Neural progenitor cell (in vitro differentiated cells): ENCODE measurements around the gene PLA2G4F. TPM values are rescaled to one million over a fixed set of nuclear protein-coding genes. Genes with fewer than 3 reads are reported as not detected.
"Not testable (repeated sequence)": the region's sequence is repeated elsewhere in the genome, so short reads cannot be mapped to it uniquely, and the experiment has no call there.

Source experiments
- DNase-seq: peaks from one replicate; pipeline ENCODE4 v3.0.0-alpha.2; 2016; ENCODE audit warnings: low spot score
- H2AFZ ChIP-seq: fragments of 200-600 bp; sonication (generic); replicated peaks from 2 replicates; pipeline ENCODE4 v1.6.1; 2016; ENCODE audit warnings: antibody characterized with exemption
- H3F3A ChIP-seq: fragments of 200-600 bp; sonication (generic); 2 replicates; pipeline ENCODE4 v1.6.1; 2016; ENCODE audit warnings: antibody characterized with exemption, low read depth
- H3K27ac ChIP-seq: fragments of 200-600 bp; sonication (generic); 2 replicates; pipeline ENCODE4 v1.5.1; 2016; ENCODE audit warnings: mild to moderate bottlenecking
- H3K27me3 ChIP-seq: fragments of 200-600 bp; sonication (generic); 2 replicates; pipeline ENCODE4 v1.6.1; 2016; ENCODE audit warnings: mild to moderate bottlenecking, moderate library complexity
- H3K36me3 ChIP-seq: fragments of 200-600 bp; sonication (generic); 2 replicates; pipeline ENCODE4 v1.5.1; 2016
- H3K4me1 ChIP-seq: fragments of 200-600 bp; sonication (generic); 2 replicates; pipeline ENCODE4 v1.6.1; 2016; ENCODE audit warnings: mixed run types
- H3K4me2 ChIP-seq: fragments of 200-600 bp; sonication (generic); 2 replicates; pipeline ENCODE4 v1.6.1; 2016
- H3K4me3 ChIP-seq: fragments of 200-600 bp; sonication (generic); 2 replicates; pipeline ENCODE4 v1.5.1; 2016
- H3K79me2 ChIP-seq: fragments of 200-600 bp; sonication (generic); 2 replicates; pipeline ENCODE4 v1.6.1; 2016; ENCODE audit warnings: low read depth
- H3K9ac ChIP-seq: fragments of 200-600 bp; sonication (generic); 2 replicates; pipeline ENCODE4 v1.6.1; 2016
- H3K9me3 ChIP-seq: fragments of 200-600 bp; sonication (generic); 2 replicates; pipeline ENCODE4 v1.5.1; 2016; ENCODE audit warnings: low read depth
- H4K20me1 ChIP-seq: fragments of 200-600 bp; sonication (generic); 2 replicates; pipeline ENCODE4 v1.6.1; 2016; ENCODE audit warnings: low read depth
- H3K27ac Mint-ChIP-seq: 3 replicates; pipeline ENCODE4 v1.8.0; 2021; ENCODE audit warnings: mixed read lengths
- H3K27me3 Mint-ChIP-seq: 2 replicates; pipeline ENCODE4 v1.8.0; 2022; ENCODE audit warnings: low read depth, mild to moderate bottlenecking, inconsistent platforms, moderate library complexity, mixed read lengths; ENCODE audit not compliant: insufficient read depth
- H3K36me3 Mint-ChIP-seq: 3 replicates; pipeline ENCODE4 v1.8.0; 2021; ENCODE audit warnings: mixed read lengths
- H3K4me1 Mint-ChIP-seq: 3 replicates; pipeline ENCODE4 v1.8.0; 2021; ENCODE audit warnings: mixed read lengths
- H3K4me3 Mint-ChIP-seq: 3 replicates; pipeline ENCODE4 v1.8.0; 2021; ENCODE audit warnings: mild to moderate bottlenecking, moderate library complexity, mixed read lengths
- H3K9me3 Mint-ChIP-seq: 3 replicates; pipeline ENCODE4 v1.8.0; 2020; ENCODE audit warnings: mixed read lengths
- EZH2 ChIP-seq: fragments of 200-600 bp; sonication (generic); IDR thresholded peaks from 2 replicates; pipeline ENCODE4 v1.6.1; 2017; ENCODE audit warnings: antibody characterized with exemption, mild to moderate bottlenecking, moderate library complexity
- EZH2phosphoT487 ChIP-seq: fragments of 200-600 bp; sonication (generic); IDR thresholded peaks from 2 replicates; pipeline ENCODE4 v1.6.1; 2017; ENCODE audit warnings: antibody characterized with exemption
- total RNA-seq: library from RNA; depleted of rRNA; stranded (reverse); fragments of >200 nt; gene quantifications from 2 replicates; pipeline ENCODE4 v1.2.3, GENCODE V29; 2015; ENCODE audit warnings: low replicate concordance
- TF ChIP-seq, protein P1 (sequence below): fragments of 200-600 bp; sonication (generic); IDR thresholded peaks from 2 replicates; pipeline ENCODE4 v1.5.1; 2017; ENCODE audit warnings: antibody characterized with exemption, mild to moderate bottlenecking

Gene PLA2G4F
- total RNA-seq, 1 donor from 2014 or later, result not detected

DNA sequence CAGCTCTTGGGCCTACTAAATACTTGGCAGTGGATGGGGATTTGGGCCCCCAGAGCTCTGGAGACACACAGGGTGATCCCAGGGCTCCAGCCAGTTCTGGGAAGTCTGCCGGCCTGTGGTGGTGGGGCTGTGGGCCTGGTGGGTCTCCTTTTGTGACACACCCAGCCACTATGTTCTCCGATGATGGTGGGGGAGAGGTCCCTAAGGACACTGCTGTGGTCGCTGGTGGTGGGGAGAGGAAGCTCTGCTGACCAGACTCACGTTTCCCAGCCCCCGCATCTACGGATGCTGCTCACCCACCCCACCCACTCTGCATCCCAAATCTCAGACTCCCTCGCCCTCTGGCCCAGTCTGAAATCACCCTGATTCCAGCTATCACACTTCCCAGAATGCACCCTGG is 62.5 kb downstream of the PLA2G4F start:
- H3K36me3 Mint-ChIP-seq, result no peaks in the 10 kb centered on the region
- no peak overlapping the region for H3K27ac ChIP-seq

DNA sequence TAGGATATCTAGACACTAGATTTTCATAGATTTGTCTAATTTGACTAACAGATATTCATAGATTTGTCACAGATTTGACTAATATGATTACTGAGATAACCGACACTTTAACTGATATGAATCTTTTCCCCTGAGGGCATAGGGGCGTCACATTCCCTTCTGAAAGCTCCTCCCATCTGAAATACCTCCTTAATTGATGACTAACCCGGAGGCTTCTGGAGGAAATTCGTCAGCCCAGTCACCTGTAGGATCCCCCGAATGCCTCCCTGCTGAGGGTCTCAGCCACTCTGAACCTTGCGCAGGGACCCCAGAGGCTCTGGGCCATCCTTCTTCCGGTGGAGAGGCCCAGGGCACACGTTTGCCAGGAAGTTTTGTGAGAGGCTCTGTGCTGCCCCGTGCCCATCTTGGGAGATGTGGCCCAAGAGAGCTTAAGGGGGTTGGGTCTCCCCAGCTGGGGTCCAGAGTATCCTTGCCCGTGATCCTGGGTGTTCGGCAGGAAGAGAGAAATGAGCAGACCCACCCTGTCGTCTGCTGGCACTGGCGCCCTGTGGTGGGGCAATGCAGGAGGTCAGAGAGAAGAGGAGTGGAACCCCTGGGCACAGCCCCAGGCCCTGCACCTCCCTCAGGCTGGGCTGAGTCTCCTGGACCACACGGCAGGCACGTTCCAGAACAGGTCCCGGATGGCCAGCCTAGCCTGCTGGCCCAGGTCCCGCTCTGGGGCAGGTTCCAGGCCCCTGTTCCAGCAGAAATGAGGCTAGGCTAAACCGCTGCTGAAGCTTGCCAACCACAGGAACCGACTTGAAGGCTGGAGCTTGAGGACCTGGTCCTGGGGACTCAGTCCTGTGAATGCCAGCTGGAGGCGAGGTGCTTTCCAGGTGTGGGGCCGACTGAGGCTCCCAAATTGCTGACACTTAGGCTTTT is 63.8 kb downstream of the PLA2G4F start:
- Mint-ChIP-seq H3K36me3 (no peaks in the 10 kb centered on the region), H3K9me3 (no peaks in the 10 kb centered on the region)

More for the DNA sequence above, 62.5 kb downstream of the PLA2G4F start:
- Histone ChIP-seq H3K4me1 (peaks cover 8% of the 10 kb centered on the region), H3K27me3 (no peaks in the 10 kb centered on the region), H2AFZ (no peak overlapping the region), H4K20me1 (no peaks in the 10 kb centered on the region), H3K9me3 (no peaks in the 10 kb centered on the region), H3K4me3 (no peak overlapping the region), H3K9ac (no peak overlapping the region), H3F3A (no peaks in the 10 kb centered on the region), H3K4me2 (no peak overlapping the region), H3K79me2 (no peaks in the 10 kb centered on the region), H3K36me3 (no peaks in the 10 kb centered on the region)
- Mint-ChIP-seq H3K27me3 (peaks cover 7% of the 10 kb centered on the region), H3K4me1 (peaks cover 30% of the 10 kb centered on the region), H3K27ac (no peak overlapping the region), H3K9me3 (no peaks in the 10 kb centered on the region), H3K4me3 (no peak overlapping the region)
- TF ChIP-seq, protein P1, sequence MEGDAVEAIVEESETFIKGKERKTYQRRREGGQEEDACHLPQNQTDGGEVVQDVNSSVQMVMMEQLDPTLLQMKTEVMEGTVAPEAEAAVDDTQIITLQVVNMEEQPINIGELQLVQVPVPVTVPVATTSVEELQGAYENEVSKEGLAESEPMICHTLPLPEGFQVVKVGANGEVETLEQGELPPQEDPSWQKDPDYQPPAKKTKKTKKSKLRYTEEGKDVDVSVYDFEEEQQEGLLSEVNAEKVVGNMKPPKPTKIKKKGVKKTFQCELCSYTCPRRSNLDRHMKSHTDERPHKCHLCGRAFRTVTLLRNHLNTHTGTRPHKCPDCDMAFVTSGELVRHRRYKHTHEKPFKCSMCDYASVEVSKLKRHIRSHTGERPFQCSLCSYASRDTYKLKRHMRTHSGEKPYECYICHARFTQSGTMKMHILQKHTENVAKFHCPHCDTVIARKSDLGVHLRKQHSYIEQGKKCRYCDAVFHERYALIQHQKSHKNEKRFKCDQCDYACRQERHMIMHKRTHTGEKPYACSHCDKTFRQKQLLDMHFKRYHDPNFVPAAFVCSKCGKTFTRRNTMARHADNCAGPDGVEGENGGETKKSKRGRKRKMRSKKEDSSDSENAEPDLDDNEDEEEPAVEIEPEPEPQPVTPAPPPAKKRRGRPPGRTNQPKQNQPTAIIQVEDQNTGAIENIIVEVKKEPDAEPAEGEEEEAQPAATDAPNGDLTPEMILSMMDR, result no peak
- TF ChIP-seq EZH2phosphoT487 (no peak), EZH2 (no peak)
- no peak for DNase-seq

DNA sequence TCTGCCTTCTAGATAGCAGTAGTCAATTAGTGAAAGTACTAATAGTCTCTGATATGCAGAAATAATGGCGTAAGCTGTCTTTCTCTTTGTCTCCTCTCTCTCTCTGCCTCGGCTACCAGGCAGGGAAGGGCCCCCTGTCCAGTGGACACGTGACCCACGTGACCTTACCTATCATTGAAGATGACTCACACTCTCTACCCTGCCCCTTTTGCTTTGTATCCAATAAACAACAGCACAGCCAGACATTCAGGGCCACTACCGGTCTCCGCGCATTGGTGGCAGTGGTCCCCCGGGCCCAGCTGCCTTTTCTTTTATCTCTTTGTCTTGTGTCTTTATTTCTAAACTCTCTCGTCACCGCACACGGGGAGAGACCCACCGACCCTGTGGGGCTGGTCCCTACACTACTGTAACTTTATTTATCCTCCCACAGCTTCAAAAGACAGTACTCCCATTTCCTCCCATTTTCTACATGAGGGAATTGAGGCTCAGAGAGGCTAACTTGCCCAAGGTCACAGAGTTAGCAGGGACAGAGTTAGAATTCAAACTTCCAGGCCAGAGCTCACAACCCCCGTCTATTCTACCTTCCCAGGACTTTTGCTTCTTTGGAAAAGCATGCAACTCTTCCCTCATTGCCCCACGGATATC is 64.6 kb downstream of the PLA2G4F start:
- not testable (repeated sequence) for H3K4me3 ChIP-seq, H3K9me3 ChIP-seq, H2AFZ ChIP-seq, H3K36me3 ChIP-seq, H3K9ac ChIP-seq, H3K4me1 ChIP-seq, H3K27me3 Mint-ChIP-seq, H3K9me3 Mint-ChIP-seq, H3K36me3 Mint-ChIP-seq, H3K4me2 ChIP-seq, H3F3A ChIP-seq, H3K79me2 ChIP-seq, H3K27me3 ChIP-seq, H4K20me1 ChIP-seq, H3K27ac ChIP-seq
- peak overlapping the region; percentile 58 for H3K27ac Mint-ChIP-seq
- H3K4me1 Mint-ChIP-seq, result peaks cover 31% of the 10 kb centered on the region
- peak overlapping the region; percentile 2 for H3K4me3 Mint-ChIP-seq
- peak; percentile 37 for DNase-seq

More for the DNA sequence above, 63.8 kb downstream of the PLA2G4F start:
- Mint-ChIP-seq H3K4me3 (peak overlapping the region; percentile 2), H3K4me1 (peaks cover 31% of the 10 kb centered on the region), H3K27ac (peak overlapping the region; percentile 58), H3K27me3 (peaks cover 8% of the 10 kb centered on the region)
- H4K20me1 ChIP-seq, result no peaks in the 10 kb centered on the region
- peaks cover 8% of the 10 kb centered on the region for H3K4me1 ChIP-seq
- no peaks in the 10 kb centered on the region for H3F3A ChIP-seq
- H3K36me3 ChIP-seq, result no peaks in the 10 kb centered on the region
- no peak overlapping the region for H3K4me3 ChIP-seq
- no peak overlapping the region for H3K9ac ChIP-seq
- H3K27ac ChIP-seq, result no peak overlapping the region
- no peaks in the 10 kb centered on the region for H3K9me3 ChIP-seq
- H2AFZ ChIP-seq, result no peak overlapping the region
- H3K4me2 ChIP-seq, result no peak overlapping the region
- no peak for DNase-seq
- no peaks in the 10 kb centered on the region for H3K79me2 ChIP-seq
- H3K27me3 ChIP-seq, result no peaks in the 10 kb centered on the region
- no peak for TF ChIP-seq EZH2phosphoT487
- TF ChIP-seq, protein P1, result no peak
- no peak for TF ChIP-seq EZH2
